Neutrophil (primary cell): ENCODE measurements around the gene LTBP2.

Experiments used
- H3K27ac ChIP-seq: fragments of 200-600 bp; sonication (generic); 2 replicates; pipeline ENCODE4 v1.5.1; 2016; ENCODE audit warnings: mild to moderate bottlenecking, moderate library complexity
- H3K27me3 ChIP-seq: fragments of 200-600 bp; sonication (generic); 2 replicates; pipeline ENCODE4 v1.6.0; 2016; ENCODE audit warnings: mild to moderate bottlenecking
- H3K36me3 ChIP-seq: fragments of 200-600 bp; sonication (generic); 2 replicates; pipeline ENCODE4 v1.5.1; 2017
- H3K4me1 ChIP-seq, 2 experiments: fragments of 200-600 bp in 1 of 2; sonication (generic) in 1 of 2; 1 replicate in 1 of 2; 2 replicates in 1 of 2; pipeline versions ENCODE4 v1.5.1 to v1.6.1; 2013 to 2016; ENCODE audit warnings: low read depth in 1 of 2, low read length in 1 of 2, mild to moderate bottlenecking in 1 of 2, moderate library complexity in 1 of 2; ENCODE audit not compliant: control insufficient read depth in 1 of 2, insufficient read depth in 1 of 2
- H3K4me3 ChIP-seq, 2 experiments: fragments of 200-600 bp in 1 of 2; sonication (generic) in 1 of 2; 1 replicate in 1 of 2; 2 replicates in 1 of 2; pipeline ENCODE4 v1.5.1; 2013 to 2016; ENCODE audit warnings: low read depth in 1 of 2, low read length in 1 of 2, mild to moderate bottlenecking in 1 of 2, moderate library complexity in 1 of 2
- H3K9me3 ChIP-seq: fragments of 200-600 bp; sonication (generic); 2 replicates; pipeline ENCODE4 v1.5.1; 2016
- CTCF ChIP-seq: fragments of 200-600 bp; sonication (generic); IDR thresholded peaks from 2 replicates; pipeline ENCODE4 v1.5.1; 2016; ENCODE audit warnings: antibody characterized with exemption

Gene LTBP2

GRCh38 chr14:74655599-74656395, 43.8 kb upstream of the LTBP2 start:
- Histone ChIP-seq H3K27ac (peak overlapping the region; percentile 61), H3K36me3 (peaks cover 79% of the 10 kb centered on the region), H3K4me3 (no peak overlapping the region), H3K9me3 (no peaks in the 10 kb centered on the region), H3K4me1 (peaks cover 8 to 13% of the 10 kb centered on the region in 2 experiments), H3K27me3 (no peaks in the 10 kb centered on the region)
- TF ChIP-seq CTCF = no peak

GRCh38 chr14:74654931-74655330, 42.9 kb upstream of the LTBP2 start:
- no peak for TF ChIP-seq CTCF
- Histone ChIP-seq H3K4me3 (no peak overlapping the region), H3K36me3 (peaks cover 70% of the 10 kb centered on the region), H3K27me3 (no peaks in the 10 kb centered on the region), H3K27ac (peak overlapping the region; percentile 61), H3K9me3 (no peaks in the 10 kb centered on the region), H3K4me1 (peaks cover 8 to 13% of the 10 kb centered on the region in 2 experiments)

GRCh38 chr14:74653386-74654138, 41.5 kb upstream of the LTBP2 start:
- Histone ChIP-seq H3K4me3 (no peak overlapping the region), H3K27me3 (no peaks in the 10 kb centered on the region), H3K27ac (peak overlapping the region; percentile 17), H3K36me3 (peaks cover 60% of the 10 kb centered on the region), H3K9me3 (no peaks in the 10 kb centered on the region), H3K4me1 (peaks cover 8 to 13% of the 10 kb centered on the region in 2 experiments)
- TF ChIP-seq CTCF = no peak

GRCh38 chr14:74652541-74652940, 40.5 kb upstream of the LTBP2 start:
- Histone ChIP-seq H3K4me1 (peaks cover 8 to 13% of the 10 kb centered on the region in 2 experiments), H3K27me3 (no peaks in the 10 kb centered on the region), H3K9me3 (no peaks in the 10 kb centered on the region), H3K27ac (peak overlapping the region; percentile 17), H3K4me3 (no peak overlapping the region), H3K36me3 (peaks cover 51% of the 10 kb centered on the region)
- no peak for TF ChIP-seq CTCF

- H3K9me3 ChIP-seq = no peaks in the 10 kb centered on the region
- H3K27me3 ChIP-seq = no peaks in the 10 kb centered on the region
- no peak overlapping the region for H3K27ac ChIP-seq
- peaks cover 8 to 13% of the 10 kb centered on the region in 2 experiments for H3K4me1 ChIP-seq
- peaks cover 37% of the 10 kb centered on the region for H3K36me3 ChIP-seq
- TF ChIP-seq CTCF = no peak
- H3K4me3 ChIP-seq = no peak overlapping the region
Observed at GRCh38 chr14:74650927-74651686, 39.1 kb upstream of the LTBP2 start.
